ENCODE measurements around the gene DYNC1H1.

GRCh38 chr14:102016420-102017090, 52.2 kb downstream of the DYNC1H1 start:
- TF ChIP-seq FOXA1 (IDR thresholded peaks at IDR 0.05): no peak
- no peak for TF ChIP-seq SP1 (IDR thresholded peaks at IDR 0.05)
